Activated CD8-positive, alpha-beta T cell treated with anti-CD3 and anti-CD28 coated beads for 36 hours (primary cell): ENCODE measurements around the gene MTMR10. TPM values are rescaled to one million over a fixed set of nuclear protein-coding genes. Genes with fewer than 3 reads are reported as not detected.

Experiments
- ATAC-seq: fragments of 200-7000 bp; cut with Tn5 transposase; one replicate; pipeline ENCODE4 v1.10.0; 2021; ENCODE audit warnings: mild to moderate bottlenecking, moderate library complexity
- CTCF ChIA-PET: fragments of 350-600 bp; sonication (Branson Sonifier 250); formaldehyde crosslinking; loops from one replicate; lab custom pipeline; 2021; ENCODE audit warnings: antibody characterized with exemption; lab: Charles Lee
- POLR2A ChIA-PET: fragments of 350-600 bp; sonication (Branson Sonifier 250); formaldehyde crosslinking; loops from one replicate; lab custom pipeline; 2021; ENCODE audit warnings: antibody characterized with exemption; lab: Charles Lee
- DNase-seq: peaks from one replicate; pipeline ENCODE4 v3.0.0-alpha.2; 2020
- H3K27ac Mint-ChIP-seq: one replicate; pipeline ENCODE4 v1.8.0; 2021; ENCODE audit warnings: mild to moderate bottlenecking, mixed read lengths
- H3K27me3 Mint-ChIP-seq: one replicate; pipeline ENCODE4 v1.8.0; 2021; ENCODE audit warnings: mixed read lengths
- H3K36me3 Mint-ChIP-seq: one replicate; pipeline ENCODE4 v1.8.0; 2021; ENCODE audit warnings: low read depth, mixed read lengths
- H3K4me1 Mint-ChIP-seq: one replicate; pipeline ENCODE4 v1.8.0; 2021; ENCODE audit warnings: low read depth, mixed read lengths
- H3K4me3 Mint-ChIP-seq: one replicate; pipeline ENCODE4 v1.8.0; 2021; ENCODE audit warnings: mild to moderate bottlenecking, moderate library complexity, mixed read lengths
- H3K9me3 Mint-ChIP-seq: one replicate; pipeline ENCODE4 v1.8.0; 2021; ENCODE audit warnings: mixed read lengths
- intact Hi-C: fragments of 100-400 bp; cut with micrococcal nuclease; formaldehyde crosslinking; loops from one replicate; pipeline ENCODE4 v1.10.0; 2022
- total RNA-seq, 2 experiments: library from RNA; stranded (reverse); gene quantifications; one replicate each; pipeline ENCODE4 v1.2.3, GENCODE V29; 2021
- TF ChIP-seq, protein P1 (sequence below): fragments of 200-600 bp; IDR thresholded peaks from one replicate; pipeline ENCODE4 v1.8.0; 2022; ENCODE audit warnings: antibody characterized with exemption, mild to moderate bottlenecking

The MTMR10 gene
- total RNA-seq, 2 experiments from 2014 or later: 11.3 to 13.2 TPM

- DNase-seq (peak; percentile 83), ATAC-seq (peak; percentile 89)
- H3K4me1 Mint-ChIP-seq: peaks cover 15% of the 10 kb centered on the region
- intact Hi-C loops: no loop called here
- peaks cover 2% of the 10 kb centered on the region for H3K27me3 Mint-ChIP-seq
- H3K36me3 Mint-ChIP-seq: peaks cover 22% of the 10 kb centered on the region
- ChIA-PET CTCF (interaction anchor here (0.6 to 1.7 kb wide), 8 partner anchors 9 to 587 kb away, joined by 3 to 9 read pairs (median 4); partner anchors contain the start of gene MTMR10), POLR2A (interaction anchor here (1.0 to 1.5 kb wide), 5 partner anchors 10 to 88 kb away, joined by 3 to 4 read pairs (median 4); partner anchors contain the start of gene MTMR10)
- peak within 1 kb of the TSS; percentile 75 for H3K27ac Mint-ChIP-seq
- H3K9me3 Mint-ChIP-seq: peaks cover 4% of the 10 kb centered on the region
- TF ChIP-seq, protein P1, sequence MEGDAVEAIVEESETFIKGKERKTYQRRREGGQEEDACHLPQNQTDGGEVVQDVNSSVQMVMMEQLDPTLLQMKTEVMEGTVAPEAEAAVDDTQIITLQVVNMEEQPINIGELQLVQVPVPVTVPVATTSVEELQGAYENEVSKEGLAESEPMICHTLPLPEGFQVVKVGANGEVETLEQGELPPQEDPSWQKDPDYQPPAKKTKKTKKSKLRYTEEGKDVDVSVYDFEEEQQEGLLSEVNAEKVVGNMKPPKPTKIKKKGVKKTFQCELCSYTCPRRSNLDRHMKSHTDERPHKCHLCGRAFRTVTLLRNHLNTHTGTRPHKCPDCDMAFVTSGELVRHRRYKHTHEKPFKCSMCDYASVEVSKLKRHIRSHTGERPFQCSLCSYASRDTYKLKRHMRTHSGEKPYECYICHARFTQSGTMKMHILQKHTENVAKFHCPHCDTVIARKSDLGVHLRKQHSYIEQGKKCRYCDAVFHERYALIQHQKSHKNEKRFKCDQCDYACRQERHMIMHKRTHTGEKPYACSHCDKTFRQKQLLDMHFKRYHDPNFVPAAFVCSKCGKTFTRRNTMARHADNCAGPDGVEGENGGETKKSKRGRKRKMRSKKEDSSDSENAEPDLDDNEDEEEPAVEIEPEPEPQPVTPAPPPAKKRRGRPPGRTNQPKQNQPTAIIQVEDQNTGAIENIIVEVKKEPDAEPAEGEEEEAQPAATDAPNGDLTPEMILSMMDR: no peak
- peak within 1 kb of the TSS; percentile 88 for H3K4me3 Mint-ChIP-seq
Observed at GRCh38 chr15:30903497-30904187, 87.8 kb downstream of the MTMR10 start, which contains the start of gene FAN1. FAN1 (plus strand) TSS chr15:30903915; CDS start chr15:30904664, 749 bp downstream.

DNA sequence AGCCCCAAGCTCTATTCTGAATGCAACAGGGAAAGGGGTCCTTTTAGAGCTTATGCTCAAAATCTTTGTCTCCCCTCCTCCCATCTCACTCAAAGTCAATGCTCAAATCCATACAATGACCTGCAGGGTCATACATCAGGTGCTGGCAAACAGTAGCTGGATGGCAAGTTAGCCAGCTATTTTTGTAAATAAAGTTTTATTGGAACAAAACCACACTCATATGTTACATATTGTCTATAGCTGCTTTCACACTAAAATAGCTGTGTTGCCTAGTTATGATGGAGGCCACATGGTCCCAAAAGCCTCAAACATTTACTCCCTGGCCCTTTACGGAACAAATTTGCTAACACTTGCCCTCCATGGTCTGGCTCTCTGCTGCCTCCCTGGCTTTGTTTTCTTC is 89.5 kb downstream of the MTMR10 start:
- DNase-seq: no peak
- no peak for ATAC-seq
- Mint-ChIP-seq H3K36me3 (peaks cover 15% of the 10 kb centered on the region), H3K27me3 (peaks cover 2% of the 10 kb centered on the region), H3K4me3 (no peak overlapping the region), H3K27ac (no peak overlapping the region), H3K9me3 (peaks cover 4% of the 10 kb centered on the region), H3K4me1 (peaks cover 15% of the 10 kb centered on the region)
- POLR2A ChIA-PET: no interaction called here
- TF ChIP-seq, protein P1: no peak
- CTCF ChIA-PET: no interaction called here
- intact Hi-C loops: no loop called here

- Mint-ChIP-seq H3K4me3 (no peak overlapping the region), H3K36me3 (no peaks in the 10 kb centered on the region), H3K27ac (no peak overlapping the region), H3K4me1 (peaks cover 4% of the 10 kb centered on the region), H3K27me3 (peaks cover 2% of the 10 kb centered on the region), H3K9me3 (no peaks in the 10 kb centered on the region)
- ATAC-seq (no peak), DNase-seq (no peak)
- intact Hi-C loops: no loop called here
- TF ChIP-seq, protein P1: no peak
- POLR2A ChIA-PET: no interaction called here
- CTCF ChIA-PET: interaction anchor here (0.6 to 3.2 kb wide), 2 partner anchors 232 to 1950 kb away, joined by 3 to 23 read pairs; no protein-coding TSS in a partner anchor
Observed at GRCh38 chr15:30896211-30896606, 95.2 kb downstream of the MTMR10 start.

- TF ChIP-seq, protein P1: no peak
- H3K4me3 Mint-ChIP-seq: no peak overlapping the region
- POLR2A ChIA-PET: no interaction called here
- no peaks in the 10 kb centered on the region for H3K36me3 Mint-ChIP-seq
- DNase-seq (no peak), ATAC-seq (no peak)
- no peak overlapping the region for H3K27ac Mint-ChIP-seq
- peaks cover 2% of the 10 kb centered on the region for H3K27me3 Mint-ChIP-seq
- CTCF ChIA-PET: interaction anchor here (0.6 to 3.2 kb wide), 4 partner anchors 8 to 1949 kb away, joined by 3 to 23 read pairs (median 6); partner anchors contain the start of gene FAN1
- H3K9me3 Mint-ChIP-seq: no peaks in the 10 kb centered on the region
- intact Hi-C loops: no loop called here
- H3K4me1 Mint-ChIP-seq: peaks cover 4% of the 10 kb centered on the region
Observed at GRCh38 chr15:30895461-30896210, 95.8 kb downstream of the MTMR10 start.
